Loucy (cell line): ENCODE data around the gene HADHA.

ENCODE experiments used
- H2AFZ ChIP-seq: fragments of 200-600 bp; sonication (generic); 2 replicates; pipeline ENCODE4 v1.6.0; 2016; ENCODE audit warnings: antibody characterized with exemption, mild to moderate bottlenecking, low read length, moderate library complexity
- H3F3A ChIP-seq: fragments of 200-600 bp; 2 replicates; pipeline ENCODE4 v1.6.0; 2016; ENCODE audit warnings: antibody characterized with exemption, low read depth, mild to moderate bottlenecking
- H3K27me3 ChIP-seq: fragments of 200-600 bp; sonication (generic); 2 replicates; pipeline ENCODE4 v1.6.1; 2014; ENCODE audit warnings: low read length, mild to moderate bottlenecking; ENCODE audit not compliant: insufficient read depth, poor library complexity, severe bottlenecking
- H3K36me3 ChIP-seq: fragments of 200-600 bp; sonication (generic); 2 replicates; pipeline ENCODE4 v1.6.1; 2016; ENCODE audit warnings: low read length; ENCODE audit not compliant: insufficient read depth
- H3K4me1 ChIP-seq: fragments of 200-600 bp; sonication (generic); 2 replicates; pipeline ENCODE4 v1.5.1; 2014; ENCODE audit warnings: low read length, mild to moderate bottlenecking; ENCODE audit not compliant: insufficient read depth, poor library complexity, severe bottlenecking
- H3K4me2 ChIP-seq: fragments of 200-600 bp; sonication (generic); 2 replicates; pipeline ENCODE4 v1.6.0; 2014; ENCODE audit warnings: antibody characterized with exemption, low read length, low read depth, mild to moderate bottlenecking; ENCODE audit not compliant: poor library complexity, severe bottlenecking
- H3K4me3 ChIP-seq: fragments of 200-600 bp; sonication (generic); 2 replicates; pipeline ENCODE4 v1.5.1; 2014; ENCODE audit warnings: low read length, mild to moderate bottlenecking, mixed read lengths; ENCODE audit not compliant: poor library complexity, severe bottlenecking
- H3K79me2 ChIP-seq: fragments of 200-600 bp; sonication (generic); 2 replicates; pipeline ENCODE4 v1.6.1; 2014; ENCODE audit warnings: low read length; ENCODE audit not compliant: insufficient read depth
- H3K9ac ChIP-seq: fragments of 200-600 bp; sonication (generic); 2 replicates; pipeline ENCODE4 v1.6.0; 2014; ENCODE audit warnings: mild to moderate bottlenecking, low read depth, low read length, moderate library complexity; ENCODE audit not compliant: poor library complexity, severe bottlenecking
- H3K9me2 ChIP-seq: fragments of 200-600 bp; sonication (generic); replicated peaks from 2 replicates; pipeline ENCODE4 v1.6.1; 2016; ENCODE audit warnings: low read depth, low read length, mixed read lengths
- H3K9me3 ChIP-seq: fragments of 200-600 bp; sonication (generic); 2 replicates; pipeline ENCODE4 v1.6.1; 2014; ENCODE audit warnings: mild to moderate bottlenecking, antibody characterized with exemption, low read length, low read depth; ENCODE audit not compliant: insufficient read depth
- H4K20me1 ChIP-seq: fragments of 200-600 bp; sonication (generic); 2 replicates; pipeline ENCODE4 v1.6.0; 2014; ENCODE audit warnings: antibody characterized with exemption, low read length, mild to moderate bottlenecking; ENCODE audit not compliant: insufficient read depth, poor library complexity, severe bottlenecking
- CTCF ChIP-seq: fragments of 200-600 bp; sonication (generic); conservative IDR thresholded peaks from 2 replicates; pipeline ENCODE4 v1.5.1; 2014; ENCODE audit warnings: mild to moderate bottlenecking, antibody characterized with exemption, low read length
- EZH2phosphoT487 ChIP-seq: fragments of 200-600 bp; IDR thresholded peaks from 2 replicates; pipeline ENCODE4 v1.6.1; 2018; ENCODE audit warnings: antibody characterized with exemption, mild to moderate bottlenecking, moderate library complexity, borderline replicate concordance

The HADHA gene

GRCh38 chr2:26255759-26256384 is 11.4 kb upstream of the HADHA start:
- Histone ChIP-seq H3K4me2 (no peak overlapping the region), H4K20me1 (peaks cover 6% of the 10 kb centered on the region), H3K9me2 (no peaks in the 10 kb centered on the region), H3K4me3 (no peak overlapping the region), H3K79me2 (peaks cover 22% of the 10 kb centered on the region), H2AFZ (no peak overlapping the region), H3K36me3 (peaks cover 34% of the 10 kb centered on the region; the same call in 1 of the 2 replicates), H3K9ac (no peak overlapping the region), H3K4me1 (peaks cover 8% of the 10 kb centered on the region), H3K9me3 (no peaks in the 10 kb centered on the region), H3K27me3 (no peaks in the 10 kb centered on the region), H3F3A (no peaks in the 10 kb centered on the region)
- TF ChIP-seq EZH2phosphoT487: no peak
- TF ChIP-seq CTCF: no peak

- Histone ChIP-seq H3K9me3 (no peaks in the 10 kb centered on the region), H3K4me1 (peaks cover 16% of the 10 kb centered on the region), H3F3A (no peaks in the 10 kb centered on the region), H3K9ac (no peak overlapping the region), H3K4me2 (peak overlapping the region; percentile 5), H4K20me1 (peaks cover 9% of the 10 kb centered on the region), H3K79me2 (peaks cover 56% of the 10 kb centered on the region), H3K36me3 (peaks cover 14% of the 10 kb centered on the region; the same call in 1 of the 2 replicates), H2AFZ (no peak overlapping the region), H3K4me3 (no peak overlapping the region), H3K27me3 (no peaks in the 10 kb centered on the region), H3K9me2 (no peaks in the 10 kb centered on the region)
- TF ChIP-seq EZH2phosphoT487 (no peak), CTCF (no peak)
These were observed 7.5 kb upstream of the HADHA start for GRCh38 chr2:26251893-26252292.

GRCh38 chr2:26249625-26250024 is 5.2 kb upstream of the HADHA start:
- Histone ChIP-seq H3K4me2 (peak overlapping the region; percentile 30), H3K4me1 (peaks cover 27% of the 10 kb centered on the region), H3F3A (no peaks in the 10 kb centered on the region), H4K20me1 (peaks cover 18% of the 10 kb centered on the region), H3K9me2 (no peaks in the 10 kb centered on the region), H2AFZ (no peak overlapping the region), H3K27me3 (no peaks in the 10 kb centered on the region), H3K36me3 (peaks cover 3% of the 10 kb centered on the region; the same call in 1 of the 2 replicates), H3K79me2 (peaks cover 79% of the 10 kb centered on the region), H3K9ac (no peak overlapping the region), H3K4me3 (no peak overlapping the region), H3K9me3 (no peaks in the 10 kb centered on the region)
- no peak for TF ChIP-seq EZH2phosphoT487
- no peak for TF ChIP-seq CTCF
